Activated T-helper 17 cell treated with anti-CD3 and anti-CD28 coated beads, Interleukin-2, amount 50 U/mL, for 72 hours (primary cell): ENCODE measurements around the gene SYT7. TPM values are rescaled to one million over a fixed set of nuclear protein-coding genes. Genes with fewer than 3 reads are reported as not detected.
"Not testable (repeated sequence)": the region's sequence is repeated elsewhere in the genome, so short reads cannot be mapped to it uniquely, and the experiment has no call there.

Source experiments
- ATAC-seq: fragments of 150-1000 bp; cut with Tn5 transposase; replicated peaks from 2 replicates; pipeline ENCODE4 v1.10.0; 2021; ENCODE audit warnings: mild to moderate bottlenecking, moderate library complexity
- H3K27ac Mint-ChIP-seq: one replicate; pipeline ENCODE4 v1.8.0; 2022; ENCODE audit warnings: mixed read lengths
- H3K27me3 Mint-ChIP-seq: one replicate; pipeline ENCODE4 v1.8.0; 2022; ENCODE audit warnings: mixed read lengths
- H3K36me3 Mint-ChIP-seq: one replicate; pipeline ENCODE4 v1.8.0; 2022; ENCODE audit warnings: low read depth, mild to moderate bottlenecking, mixed read lengths
- H3K4me1 Mint-ChIP-seq: one replicate; pipeline ENCODE4 v1.8.0; 2022; ENCODE audit warnings: mixed read lengths
- H3K4me3 Mint-ChIP-seq: one replicate; pipeline ENCODE4 v1.8.0; 2022; ENCODE audit warnings: mild to moderate bottlenecking, mixed read lengths
- H3K9me3 Mint-ChIP-seq: one replicate; pipeline ENCODE4 v1.8.0; 2022; ENCODE audit warnings: mixed read lengths
- total RNA-seq, 2 donors: library from RNA; stranded (reverse); gene quantifications; one replicate each; pipeline ENCODE4 v1.2.3, GENCODE V29; 2022

Gene SYT7
- total RNA-seq, 2 donors from 2014 or later: 0.19 TPM; not detected in 1

DNA sequence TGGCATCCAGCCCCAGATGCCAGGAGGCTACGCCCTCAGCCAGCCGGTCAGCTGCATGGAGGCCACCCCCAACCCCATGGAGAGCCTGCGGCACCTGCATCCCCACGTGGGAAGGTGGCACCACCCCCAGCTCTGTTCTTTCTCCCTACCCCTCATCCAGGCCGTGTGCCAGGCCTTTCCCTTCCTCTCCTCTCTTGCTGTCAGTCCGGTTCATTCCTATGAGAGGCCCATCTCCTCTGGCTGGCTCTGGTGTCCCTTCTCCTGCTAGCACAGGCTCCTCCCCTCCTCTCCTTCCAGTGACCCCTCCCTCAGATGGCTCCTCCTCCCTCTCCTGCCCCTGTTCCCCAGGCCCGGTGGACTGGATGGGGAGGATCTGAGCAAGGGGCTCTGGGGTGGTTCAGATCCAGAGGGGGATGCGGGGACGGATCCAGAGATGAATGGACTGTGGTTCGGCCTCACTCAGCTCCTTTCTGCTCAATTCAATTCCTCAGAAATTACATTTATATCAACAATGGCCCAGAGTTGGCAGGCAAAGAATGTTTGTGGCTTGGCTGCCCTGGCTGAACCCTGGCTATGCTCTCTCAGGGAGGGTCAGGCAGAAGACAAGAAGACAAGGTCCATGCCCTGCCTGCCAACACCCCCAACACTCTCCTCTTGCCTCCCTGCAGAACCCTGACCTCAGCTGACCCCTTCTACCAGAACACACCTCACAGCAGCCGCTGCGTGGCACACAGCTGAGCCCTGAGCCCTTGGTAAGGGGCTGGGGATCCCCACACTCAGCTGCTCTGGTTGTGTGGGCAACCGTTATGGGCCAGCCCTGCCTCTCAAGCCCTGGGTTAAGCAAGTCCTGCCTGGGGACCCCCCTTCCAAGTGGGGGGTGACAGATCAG, 90.8 kb downstream of the SYT7 start:
- H3K27me3 Mint-ChIP-seq: peaks cover 3% of the 10 kb centered on the region
- no peak overlapping the region for H3K27ac Mint-ChIP-seq
- no peaks in the 10 kb centered on the region for H3K4me1 Mint-ChIP-seq
- H3K9me3 Mint-ChIP-seq: no peaks in the 10 kb centered on the region
- ATAC-seq: no peak
- H3K36me3 Mint-ChIP-seq: no peaks in the 10 kb centered on the region
- H3K4me3 Mint-ChIP-seq: no peak overlapping the region

DNA sequence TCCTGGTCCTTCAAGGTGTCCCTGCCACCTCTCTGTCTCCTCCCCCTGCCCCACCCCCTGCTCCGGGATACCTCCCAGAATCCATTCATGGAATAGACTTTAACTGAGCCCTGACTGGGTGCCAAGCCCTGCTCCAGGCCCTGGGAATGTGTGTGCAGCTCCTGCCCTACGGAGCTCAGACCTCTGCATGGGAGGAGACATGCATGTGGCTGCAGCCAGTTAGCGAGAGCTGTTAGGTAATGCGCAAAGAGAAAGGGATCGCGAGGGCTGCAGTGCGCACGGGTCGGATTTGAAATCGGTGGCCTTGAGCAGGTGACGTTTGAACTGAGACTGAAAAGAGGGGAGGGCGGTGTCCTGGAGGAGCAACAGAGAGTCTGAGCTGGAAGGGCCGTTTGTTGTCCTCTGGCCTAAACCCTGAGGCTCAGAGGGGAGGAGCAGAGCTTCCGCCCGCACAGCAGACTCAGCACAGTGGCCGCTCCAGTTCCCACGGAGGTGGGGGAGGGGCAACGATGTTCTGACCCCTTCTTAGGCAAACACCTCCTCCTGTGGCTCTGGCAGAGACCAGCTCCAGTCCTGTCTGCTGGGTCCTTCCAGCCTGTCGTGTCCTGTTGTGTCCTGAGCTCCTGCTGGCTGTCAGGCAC, 92.1 kb downstream of the SYT7 start:
- ATAC-seq: no peak
- H3K4me1 Mint-ChIP-seq: no peaks in the 10 kb centered on the region
- H3K4me3 Mint-ChIP-seq: no peak overlapping the region
- H3K27ac Mint-ChIP-seq: no peak overlapping the region
- H3K9me3 Mint-ChIP-seq: no peaks in the 10 kb centered on the region
- H3K27me3 Mint-ChIP-seq: peaks cover 3% of the 10 kb centered on the region
- no peaks in the 10 kb centered on the region for H3K36me3 Mint-ChIP-seq

DNA sequence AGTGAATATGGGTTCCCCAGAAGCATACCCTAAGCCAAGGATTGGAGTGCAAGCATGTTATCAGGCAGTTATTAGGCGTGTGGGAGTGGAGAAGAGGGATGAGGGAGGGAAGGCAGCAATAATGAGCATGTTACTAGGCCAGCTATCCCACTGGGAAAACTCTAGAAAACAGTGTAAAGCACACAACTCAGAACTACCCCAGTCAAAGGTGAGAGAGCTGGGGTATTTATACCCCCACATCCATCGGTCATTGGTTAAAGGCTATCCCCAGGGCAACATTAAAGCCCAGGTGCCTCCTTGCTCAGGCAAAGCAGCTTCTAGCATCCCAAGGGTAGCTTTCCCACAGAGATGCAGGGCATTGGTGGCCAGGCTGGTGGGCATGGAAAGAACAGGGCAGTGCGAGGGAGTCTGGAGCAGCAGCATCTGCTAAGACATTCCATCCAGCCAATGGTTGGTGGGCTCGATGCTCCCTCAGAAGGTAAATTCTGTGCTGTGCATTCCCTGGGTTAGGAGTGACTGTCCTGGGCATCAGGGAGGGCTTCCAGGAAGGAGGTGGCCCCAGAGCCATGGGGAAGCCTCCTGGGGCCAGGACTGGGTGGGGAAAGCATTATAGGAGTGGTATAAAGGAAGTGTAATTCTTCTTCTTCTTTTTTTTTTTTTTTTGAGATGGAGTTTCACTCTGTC, 93.4 kb downstream of the SYT7 start:
- H3K27ac Mint-ChIP-seq: no peak overlapping the region
- no peak for ATAC-seq
- peaks cover 3% of the 10 kb centered on the region for H3K27me3 Mint-ChIP-seq
- H3K9me3 Mint-ChIP-seq: no peaks in the 10 kb centered on the region
- H3K4me1 Mint-ChIP-seq: no peaks in the 10 kb centered on the region
- H3K4me3 Mint-ChIP-seq: no peak overlapping the region
- no peaks in the 10 kb centered on the region for H3K36me3 Mint-ChIP-seq

DNA sequence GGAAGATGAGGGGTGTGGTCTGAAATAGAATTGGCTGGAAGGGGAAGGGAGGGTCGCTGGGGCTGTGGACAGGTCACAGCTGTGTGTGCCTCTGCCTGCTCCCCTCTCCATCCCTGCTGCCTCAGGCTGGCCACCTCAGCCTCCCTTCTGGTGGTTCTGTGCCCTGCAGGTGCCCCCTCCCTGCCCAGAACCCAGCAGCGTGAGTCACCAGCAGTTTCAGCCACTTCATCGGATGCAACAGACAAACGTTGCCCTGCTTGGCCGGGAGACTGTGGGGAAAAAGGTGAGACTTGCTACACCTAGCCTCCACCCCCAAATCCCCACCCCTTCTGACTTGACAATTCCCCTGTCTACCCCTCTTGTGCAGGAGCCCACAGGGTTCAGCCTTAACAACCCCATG, 94.1 kb downstream of the SYT7 start:
- peak; percentile 43 for ATAC-seq
- H3K27ac Mint-ChIP-seq: no peak overlapping the region
- H3K4me3 Mint-ChIP-seq: no peak overlapping the region
- no peaks in the 10 kb centered on the region for H3K4me1 Mint-ChIP-seq
- H3K36me3 Mint-ChIP-seq: no peaks in the 10 kb centered on the region
- H3K9me3 Mint-ChIP-seq: no peaks in the 10 kb centered on the region
- no peaks in the 10 kb centered on the region for H3K27me3 Mint-ChIP-seq

DNA sequence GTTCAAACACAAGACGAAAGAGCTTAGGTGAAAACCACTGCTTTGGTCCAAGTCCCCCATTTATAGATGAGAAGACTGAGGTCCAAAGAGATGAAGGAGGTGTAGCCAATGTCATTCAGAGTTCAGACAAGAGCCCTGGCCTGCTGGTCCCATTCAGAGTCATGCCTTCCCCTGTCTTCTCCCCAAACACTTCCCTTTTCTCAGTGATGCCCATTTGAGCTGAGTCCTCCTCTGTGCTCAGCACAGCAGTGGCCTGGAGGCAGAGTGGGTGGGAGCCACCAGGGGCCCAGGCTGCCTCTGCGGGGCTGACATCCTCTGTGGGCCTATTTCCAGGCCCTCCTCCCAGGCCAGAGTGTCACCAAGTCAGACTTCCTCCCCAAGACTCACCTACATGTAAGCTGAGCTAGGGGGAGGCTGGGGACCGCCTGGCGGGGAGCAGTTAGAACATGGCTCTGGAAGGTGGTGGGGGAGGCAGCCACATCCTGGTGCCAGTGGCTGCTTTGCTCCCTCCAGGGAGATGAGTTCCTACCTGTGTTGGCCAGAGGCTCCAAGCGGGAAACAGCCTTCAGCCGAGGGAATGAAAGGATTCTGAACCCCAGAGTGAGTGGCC, 94.8 kb downstream of the SYT7 start:
- no peak for ATAC-seq
- H3K27ac Mint-ChIP-seq: no peak overlapping the region

DNA sequence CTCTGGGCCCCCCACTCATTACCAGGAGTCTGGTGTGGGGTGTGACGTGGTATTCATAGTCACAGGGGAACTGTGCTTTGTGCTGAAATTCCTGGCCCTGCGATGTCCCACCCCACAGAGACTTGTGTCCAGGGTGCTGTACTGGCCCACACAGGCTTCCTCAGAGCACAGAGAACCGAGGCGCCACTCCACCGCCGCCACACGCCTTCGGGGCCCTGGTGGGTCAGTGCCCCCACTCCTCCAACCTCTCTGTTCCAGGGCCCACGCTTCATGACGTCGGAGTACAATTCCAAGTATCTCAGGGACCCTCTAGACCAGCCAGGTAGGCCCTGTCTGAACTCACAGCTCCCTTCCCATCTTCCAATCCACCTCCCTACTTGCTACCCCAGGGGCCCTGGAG, 95.8 kb downstream of the SYT7 start:
- Mint-ChIP-seq H3K27ac (no peak overlapping the region), H3K9me3 (no peaks in the 10 kb centered on the region), H3K4me3 (no peak overlapping the region), H3K4me1 (peaks cover 5% of the 10 kb centered on the region), H3K36me3 (no peaks in the 10 kb centered on the region), H3K27me3 (peaks cover 4% of the 10 kb centered on the region)
- no peak for ATAC-seq

More for the DNA sequence above, 94.8 kb downstream of the SYT7 start:
- Mint-ChIP-seq H3K4me1 (peaks cover 5% of the 10 kb centered on the region), H3K4me3 (no peak overlapping the region), H3K36me3 (no peaks in the 10 kb centered on the region), H3K27me3 (peaks cover 4% of the 10 kb centered on the region), H3K9me3 (no peaks in the 10 kb centered on the region)

DNA sequence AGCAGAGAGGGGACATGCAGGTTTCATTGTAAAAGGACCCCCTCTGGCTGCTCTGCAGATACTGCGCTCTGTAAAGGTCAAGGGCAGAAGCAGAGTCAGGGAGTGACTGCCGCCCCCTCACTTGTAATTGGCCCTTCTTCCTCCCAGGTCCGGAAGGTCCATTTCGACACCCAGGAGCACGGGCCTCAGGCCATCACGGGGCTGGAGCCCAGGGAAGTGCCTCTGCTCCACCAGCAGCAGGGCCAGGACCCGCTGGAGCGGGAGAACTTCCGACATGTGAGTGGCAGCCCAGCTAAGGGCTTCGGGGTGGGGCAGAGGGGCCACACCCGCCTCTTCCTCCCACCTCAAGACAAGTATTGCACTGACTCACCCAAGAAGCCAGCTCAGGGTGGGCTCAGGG, 96.3 kb downstream of the SYT7 start:
- Mint-ChIP-seq H3K9me3 (no peaks in the 10 kb centered on the region), H3K27me3 (peaks cover 4% of the 10 kb centered on the region), H3K4me3 (no peak overlapping the region), H3K27ac (no peak overlapping the region), H3K4me1 (peaks cover 5% of the 10 kb centered on the region), H3K36me3 (no peaks in the 10 kb centered on the region)
- ATAC-seq: no peak

DNA sequence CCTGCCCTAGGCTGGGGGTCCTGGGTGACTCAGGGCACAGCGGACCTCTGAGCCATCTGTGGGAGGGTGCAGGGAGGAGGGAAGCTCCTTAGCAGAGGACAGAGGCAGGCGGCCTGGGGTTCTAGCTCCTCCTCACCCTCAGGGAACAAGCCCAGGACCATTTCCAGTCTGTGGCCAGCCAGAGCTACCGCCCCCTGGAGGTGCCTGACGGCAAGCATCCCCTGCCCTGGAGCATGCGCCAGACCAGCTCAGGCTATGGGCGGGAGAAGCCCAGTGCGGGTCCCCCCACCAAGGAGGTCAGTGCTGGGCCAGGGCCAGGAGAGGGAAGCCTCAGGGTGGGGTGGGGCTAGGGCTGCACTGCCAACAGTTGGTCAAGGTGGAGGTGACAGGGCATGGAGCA, 98.4 kb downstream of the SYT7 start:
- no peak overlapping the region for H3K27ac Mint-ChIP-seq
- ATAC-seq: peak; percentile 61
- H3K27me3 Mint-ChIP-seq: peaks cover 4% of the 10 kb centered on the region
- no peak overlapping the region for H3K4me3 Mint-ChIP-seq
- no peaks in the 10 kb centered on the region for H3K36me3 Mint-ChIP-seq
- peaks cover 5% of the 10 kb centered on the region for H3K4me1 Mint-ChIP-seq
- H3K9me3 Mint-ChIP-seq: no peaks in the 10 kb centered on the region

DNA sequence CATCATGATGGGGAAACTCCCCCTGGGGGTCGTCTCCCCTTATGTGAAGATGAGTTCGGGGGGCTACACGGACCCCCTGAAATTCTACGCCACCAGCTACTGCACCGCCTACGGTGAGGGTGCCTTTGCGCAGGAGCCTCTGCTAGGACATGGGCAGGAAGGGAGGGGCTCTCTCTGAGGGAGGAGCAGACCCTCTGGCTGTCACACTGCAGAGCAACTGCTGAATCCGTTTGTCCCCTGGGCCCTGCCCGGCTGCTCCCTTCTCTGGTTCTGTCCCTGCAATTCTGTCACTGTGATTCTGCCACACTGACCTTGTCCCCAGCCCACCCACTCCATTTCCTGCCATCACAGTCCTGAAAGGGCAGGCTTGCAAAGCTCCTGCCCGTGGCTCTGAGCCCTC, 99.1 kb downstream of the SYT7 start:
- Mint-ChIP-seq H3K36me3 (no peaks in the 10 kb centered on the region), H3K4me1 (peaks cover 5% of the 10 kb centered on the region), H3K27ac (no peak overlapping the region), H3K27me3 (peaks cover 4% of the 10 kb centered on the region), H3K9me3 (no peaks in the 10 kb centered on the region), H3K4me3 (no peak overlapping the region)
- no peak for ATAC-seq

DNA sequence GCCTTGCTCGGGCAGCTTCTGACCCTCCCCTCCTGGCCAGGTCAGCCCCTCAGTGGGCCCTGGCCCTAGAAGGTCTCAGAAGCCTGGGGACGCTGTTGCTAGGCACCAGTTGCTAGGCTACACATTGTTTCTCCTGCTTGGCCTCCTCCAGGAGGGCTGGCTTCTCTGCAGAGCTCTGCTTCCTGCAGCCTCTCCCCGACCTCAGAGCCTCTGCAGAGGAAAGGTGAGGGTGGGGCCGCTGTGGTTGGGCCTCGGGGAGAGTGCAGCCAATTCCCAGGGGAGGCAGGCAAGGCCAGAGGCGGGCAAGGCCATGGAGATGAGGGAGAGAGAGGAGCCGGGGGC, 99.9 kb downstream of the SYT7 start:
- Mint-ChIP-seq H3K4me1 (peaks cover 5% of the 10 kb centered on the region), H3K27me3 (peaks cover 4% of the 10 kb centered on the region), H3K27ac (peak overlapping the region; percentile 36), H3K36me3 (no peaks in the 10 kb centered on the region), H3K4me3 (no peak overlapping the region), H3K9me3 (no peaks in the 10 kb centered on the region)
- ATAC-seq: no peak

DNA sequence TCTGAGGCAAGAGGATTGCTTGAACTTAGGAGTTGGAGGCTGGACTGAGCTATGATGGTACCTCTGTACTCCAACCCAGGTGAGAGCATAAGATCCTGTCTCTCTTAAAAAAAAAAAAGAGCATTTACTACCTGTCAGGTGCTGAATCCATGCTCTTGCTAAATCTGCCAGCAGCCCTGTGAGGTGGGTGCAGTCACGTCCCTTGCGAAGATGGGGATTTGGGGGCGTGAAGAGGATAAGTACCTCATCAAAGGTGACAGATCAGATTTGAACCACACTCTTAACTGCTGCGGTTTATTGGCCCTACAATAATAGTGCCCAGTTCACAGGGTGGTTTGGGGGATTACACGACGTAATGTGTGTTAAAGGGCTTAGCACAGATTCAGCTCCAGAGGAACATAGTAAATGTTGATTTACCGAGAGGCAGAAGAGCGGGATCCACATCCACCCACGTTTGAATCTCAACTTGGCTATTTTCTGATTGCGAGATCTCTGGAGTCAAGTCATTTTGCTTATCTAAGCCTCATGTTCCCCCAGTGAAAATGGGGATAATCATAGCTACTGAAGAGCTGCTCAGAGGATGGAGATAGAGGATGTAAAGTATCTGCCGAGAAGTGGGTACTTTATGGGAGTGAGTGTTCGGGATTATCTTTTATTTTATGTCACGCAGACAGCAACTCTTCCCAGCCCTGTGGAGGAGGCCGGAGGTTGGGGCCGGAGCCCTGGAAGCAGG, 100.4 kb downstream of the SYT7 start:
- H3K9me3 Mint-ChIP-seq: no peaks in the 10 kb centered on the region
- no peak for ATAC-seq
- H3K36me3 Mint-ChIP-seq: no peaks in the 10 kb centered on the region
- peaks cover 4% of the 10 kb centered on the region for H3K27me3 Mint-ChIP-seq
- H3K4me1 Mint-ChIP-seq: peaks cover 5% of the 10 kb centered on the region
- peak overlapping the region; percentile 36 for H3K27ac Mint-ChIP-seq
- no peak overlapping the region for H3K4me3 Mint-ChIP-seq

DNA sequence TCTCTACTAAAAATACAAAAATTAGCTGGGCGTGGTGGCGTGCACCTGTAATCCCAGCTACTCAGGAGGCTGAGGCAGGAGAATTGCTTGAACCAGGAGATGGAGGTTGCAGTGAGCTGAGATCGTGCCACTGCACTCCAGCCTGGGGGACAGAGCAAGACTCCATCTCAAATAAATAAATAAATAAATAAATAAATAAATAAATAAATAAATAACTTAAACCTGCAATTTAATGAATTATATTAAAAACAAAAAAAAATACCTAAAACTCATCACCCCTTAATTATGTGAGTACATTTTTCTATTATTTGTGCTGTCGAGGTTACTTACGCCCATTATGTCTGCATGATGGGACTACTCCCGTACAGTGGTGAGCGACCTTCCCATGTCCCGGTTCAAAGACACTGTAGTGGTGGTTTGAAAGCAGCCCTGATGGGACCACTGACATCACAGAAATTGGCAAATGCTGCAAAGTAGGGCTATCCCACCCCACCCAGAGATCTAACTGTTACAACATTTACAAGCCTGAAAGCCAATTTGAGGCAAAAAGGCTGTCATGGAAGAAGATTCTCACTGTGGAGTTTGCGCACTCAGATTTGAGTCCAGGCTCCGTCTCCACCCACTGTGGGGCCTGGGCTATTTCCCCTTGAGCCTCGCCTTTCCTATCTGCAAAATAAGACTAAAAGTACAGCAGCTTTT, 101.4 kb downstream of the SYT7 start:
- H3K4me3 Mint-ChIP-seq, H3K4me1 Mint-ChIP-seq: not testable (repeated sequence)

DNA sequence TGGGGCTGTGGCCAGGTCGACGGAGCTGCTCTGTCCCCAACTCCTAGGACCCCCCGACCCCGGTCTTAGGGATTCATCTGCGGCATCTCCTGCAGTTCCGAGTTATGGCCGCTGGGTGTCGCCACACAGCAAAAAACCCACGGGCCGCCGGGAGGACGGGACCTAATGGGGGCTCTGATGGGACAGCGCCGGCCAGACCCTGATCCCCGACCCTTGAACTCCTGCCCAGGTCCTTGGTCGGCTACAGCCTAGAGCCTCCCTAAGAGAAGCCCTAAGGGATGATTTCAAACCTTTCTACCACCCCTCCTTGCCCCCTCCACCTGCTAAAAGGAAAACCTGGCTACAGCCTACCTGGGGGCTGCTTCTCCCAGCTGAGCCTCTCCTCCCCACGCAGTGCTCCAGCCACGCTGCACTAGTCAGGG, 103.1 kb downstream of the SYT7 start:
- Mint-ChIP-seq H3K4me1 (peaks cover 13% of the 10 kb centered on the region), H3K9me3 (no peaks in the 10 kb centered on the region), H3K4me3 (no peak overlapping the region), H3K27me3 (peaks cover 4% of the 10 kb centered on the region), H3K36me3 (peaks cover 11% of the 10 kb centered on the region), H3K27ac (no peak overlapping the region)
- peak; percentile 19 for ATAC-seq

More for the DNA sequence above, 101.4 kb downstream of the SYT7 start:
- not testable (repeated sequence) for H3K27me3 Mint-ChIP-seq, H3K27ac Mint-ChIP-seq, ATAC-seq, H3K9me3 Mint-ChIP-seq, H3K36me3 Mint-ChIP-seq
